SW480 (cell line): ENCODE measurements around the gene PFN3.
A peak's percentile ranks its signal among the peaks of the same experiment; 100 is the strongest.
"Not testable (repeated sequence)": the region's sequence is repeated elsewhere in the genome, so short reads cannot be mapped to it uniquely, and the experiment has no call there.

Experiments
- DNase-seq: peaks from one replicate; pipeline ENCODE4 v3.0.0-alpha.2; 2016; ENCODE audit warnings: low spot score

Gene PFN3

GRCh38 chr5:177393206-177393765 lies 7.2 kb downstream of the PFN3 start:
- no peak for DNase-seq

GRCh38 chr5:177392765-177393164 lies 7.7 kb downstream of the PFN3 start:
- DNase-seq = no peak

- DNase-seq = peak; percentile 90
These were observed 9.8 kb downstream of the PFN3 start for GRCh38 chr5:177390363-177391300.

GRCh38 chr5:177389241-177390169 lies 11.0 kb downstream of the PFN3 start:
- DNase-seq = peak; percentile 80

GRCh38 chr5:177388521-177389052 lies 11.9 kb downstream of the PFN3 start:
- no peak for DNase-seq

- no peak for DNase-seq
These were observed 13.1 kb downstream of the PFN3 start for GRCh38 chr5:177387405-177387804.

GRCh38 chr5:177386542-177386941 lies 13.9 kb downstream of the PFN3 start:
- no peak for DNase-seq

- DNase-seq = no peak
These were observed 14.7 kb downstream of the PFN3 start for GRCh38 chr5:177385720-177386119.

- DNase-seq = no peak
These were observed 16.3 kb downstream of the PFN3 start, which contains the start of gene SLC34A1 for GRCh38 chr5:177384134-177384533. TSS of gene SLC34A1 (plus strand) at chr5:177384434. CDS start at chr5:177385742, 1,308 bp downstream.

GRCh38 chr5:177383181-177383580 lies 17.3 kb downstream of the PFN3 start:
- no peak for DNase-seq

- DNase-seq = no peak
These were observed 17.9 kb downstream of the PFN3 start for GRCh38 chr5:177382423-177383029.

- DNase-seq = no peak
These were observed 19.7 kb downstream of the PFN3 start for GRCh38 chr5:177380805-177381126.

- peak; percentile 90 for DNase-seq
These were observed 21.3 kb downstream of the PFN3 start for GRCh38 chr5:177378884-177379883.

- DNase-seq = no peak
These were observed 22.3 kb downstream of the PFN3 start for GRCh38 chr5:177377851-177378776.

GRCh38 chr5:177376107-177376506 lies 24.4 kb downstream of the PFN3 start:
- DNase-seq = no peak

- not testable (repeated sequence) for DNase-seq
These were observed 24.9 kb downstream of the PFN3 start for GRCh38 chr5:177375516-177375915.

- no peak for DNase-seq
These were observed 26.2 kb downstream of the PFN3 start for GRCh38 chr5:177374211-177374610.

- DNase-seq = no peak
These were observed 26.7 kb downstream of the PFN3 start for GRCh38 chr5:177373806-177374205.

- no peak for DNase-seq
These were observed 27.6 kb downstream of the PFN3 start for GRCh38 chr5:177372910-177373309.
